Fibroblast of skin of abdomen (primary cell): ENCODE results near the gene MMP23B.
"Not testable (repeated sequence)": the region's sequence is repeated elsewhere in the genome, so short reads cannot be mapped to it uniquely, and the experiment has no call there.

Source experiments
- DNase-seq: peaks from one replicate; pipeline ENCODE4 v3.0.0-alpha.2; 2013

Gene MMP23B

DNA sequence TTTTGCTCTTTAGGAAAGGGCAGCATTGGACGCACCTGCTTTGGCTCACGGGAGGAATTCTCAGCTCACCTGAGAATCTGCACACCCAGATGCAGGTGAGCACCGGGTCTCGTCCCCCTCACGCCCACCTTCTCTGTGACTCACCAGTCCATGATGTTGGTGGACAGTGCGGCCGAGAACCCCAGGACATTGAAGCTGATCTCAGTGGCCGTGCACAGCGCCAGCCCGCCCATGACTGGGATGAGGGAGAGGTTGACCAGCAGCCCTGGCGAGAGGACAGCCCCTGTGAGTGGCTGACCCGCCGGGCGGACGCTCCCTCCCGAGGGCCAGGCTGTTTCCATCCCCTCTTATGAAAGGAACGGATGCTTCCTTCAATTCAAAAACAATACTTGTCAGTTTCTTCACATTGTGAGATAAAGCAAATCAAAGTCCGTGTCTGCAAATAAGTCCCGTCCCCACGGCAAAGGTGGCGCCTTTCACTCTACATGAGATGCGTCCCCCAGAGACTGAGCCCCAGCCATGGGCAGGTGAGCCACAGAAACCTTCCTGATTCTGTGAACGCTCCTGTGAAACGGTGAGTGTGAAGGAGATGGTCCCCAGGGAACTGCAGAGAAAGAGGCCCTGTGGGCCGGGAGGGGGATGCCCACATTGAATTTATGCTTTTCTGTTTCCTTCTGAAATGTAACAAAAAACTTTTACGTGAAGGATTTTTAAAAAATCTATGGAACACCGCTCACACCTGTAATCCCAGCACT lies 39.6 kb downstream of the MMP23B start:
- DNase-seq: no peak

DNA sequence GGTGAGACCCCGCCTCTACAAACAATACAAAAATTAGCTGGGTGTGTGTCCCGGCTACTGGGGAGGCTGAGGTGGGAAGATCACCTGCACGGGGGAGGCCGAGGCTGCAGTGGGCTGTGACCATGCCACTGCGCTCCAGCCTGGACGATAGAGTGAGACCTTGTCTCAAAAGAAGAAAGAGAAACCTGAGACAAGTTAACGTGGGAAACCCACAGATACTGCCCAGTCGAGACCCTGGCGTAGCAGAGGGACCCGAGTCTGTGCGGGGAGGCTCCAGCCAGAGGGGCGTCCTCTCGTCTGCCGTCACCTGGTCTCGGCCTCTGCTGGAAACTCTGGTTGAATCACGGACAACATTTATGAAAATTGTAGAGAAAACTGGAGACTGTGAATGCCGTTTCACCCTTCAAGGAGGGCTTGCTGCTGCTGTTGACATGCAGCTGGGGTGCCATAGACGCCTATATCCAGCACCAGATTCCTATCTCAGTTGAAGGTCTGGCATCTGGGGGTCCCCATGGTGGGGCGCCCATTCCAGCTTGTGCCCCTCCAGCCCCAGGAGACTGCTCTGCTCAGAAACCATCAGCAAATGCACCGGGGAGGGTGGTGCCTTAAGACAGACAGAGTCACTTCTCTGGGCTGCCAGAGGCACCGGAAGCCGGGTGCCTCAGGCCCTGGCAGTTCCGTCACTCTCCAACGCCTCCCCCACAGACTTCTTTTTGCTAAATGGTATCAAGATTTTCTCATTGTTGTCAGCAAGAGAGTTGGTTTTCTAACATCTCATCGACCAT lies 40.4 kb downstream of the MMP23B start:
- no peak for DNase-seq

- not testable (repeated sequence) for DNase-seq
These were observed 42.8 kb downstream of the MMP23B start for GRCh38 chr1:1674806-1675205.

DNA sequence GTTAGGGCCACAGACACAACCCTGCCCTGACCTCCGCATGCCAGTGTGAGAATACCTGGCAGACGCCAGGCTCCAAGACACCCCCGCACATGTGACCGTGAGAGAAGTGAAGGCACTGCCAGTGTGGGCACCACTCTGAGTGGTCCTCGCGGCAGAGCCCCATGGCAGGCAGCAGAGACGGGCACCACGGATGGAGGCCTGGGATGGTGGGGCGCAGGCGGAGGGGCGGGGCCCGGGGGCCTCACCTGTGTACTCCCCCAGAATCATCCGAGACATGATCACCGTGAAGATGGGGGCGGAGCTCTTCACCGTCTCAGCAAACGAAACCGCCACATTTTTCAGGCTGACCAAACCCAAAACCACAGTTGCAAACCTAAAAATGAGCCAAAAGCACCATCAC lies 43.2 kb downstream of the MMP23B start:
- DNase-seq: not testable (repeated sequence)

GRCh38 chr1:1676087-1676486 lies 44.1 kb downstream of the MMP23B start:
- DNase-seq: not testable (repeated sequence)

GRCh38 chr1:1677718-1678580 lies 46.0 kb downstream of the MMP23B start:
- no peak for DNase-seq

- no peak for DNase-seq
These were observed 46.8 kb downstream of the MMP23B start for GRCh38 chr1:1678581-1679380.

DNA sequence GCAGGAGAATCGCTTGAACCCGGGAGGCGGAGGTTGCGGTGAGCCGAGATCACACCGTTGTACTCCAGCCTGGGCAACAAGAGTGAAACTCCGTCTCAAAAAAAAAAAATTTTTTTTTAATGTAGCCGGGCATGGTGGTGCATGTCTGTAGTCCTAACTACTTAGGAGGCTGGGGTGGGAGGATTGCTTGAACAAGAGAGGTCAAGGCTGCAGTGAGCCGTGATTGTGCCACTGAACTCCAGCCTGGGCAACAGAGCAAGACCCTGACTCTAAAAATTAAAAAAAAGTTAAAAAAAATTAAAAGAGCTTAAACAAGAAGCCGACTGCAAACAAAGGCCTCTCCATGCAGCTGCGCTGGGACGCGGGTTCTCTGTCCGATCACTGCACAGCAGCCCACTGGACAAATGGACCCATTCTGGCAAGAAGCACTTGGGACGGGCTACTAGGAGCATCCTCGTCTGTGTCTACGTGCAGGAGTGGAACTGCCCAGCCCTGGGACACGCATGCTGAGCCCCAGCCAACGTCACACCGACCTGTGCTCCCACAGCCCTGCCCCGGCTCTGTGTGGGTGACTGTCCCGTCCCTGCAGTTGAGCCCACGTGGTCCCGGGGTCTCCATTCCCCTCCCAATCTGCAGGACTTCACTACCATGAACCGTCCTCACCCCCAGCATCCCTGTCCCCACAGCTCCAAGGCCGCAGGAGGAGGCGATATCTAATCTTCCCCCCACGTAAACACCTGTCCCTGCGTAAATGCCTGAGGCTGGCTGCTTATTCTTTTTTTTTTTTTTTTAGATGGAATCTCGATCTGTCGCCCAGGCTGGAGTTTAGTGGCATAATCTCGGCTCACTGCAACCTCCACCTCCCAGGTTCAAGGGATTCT lies 48.3 kb downstream of the MMP23B start:
- DNase-seq: no peak

- no peak for DNase-seq
These were observed 48.9 kb downstream of the MMP23B start for GRCh38 chr1:1680912-1681273.

- no peak for DNase-seq
These were observed 51.3 kb downstream of the MMP23B start for GRCh38 chr1:1683104-1683905.
